Activated T-cell treated with anti-CD3 and anti-CD28 coated beads, Interleukin-2, amount 50 U/mL, for 1 hour (primary cell): Measurements from ENCODE around the gene KDM3A.

Experiments
- DNase-seq: peaks from one replicate; pipeline ENCODE4 v3.0.0-alpha.2; 2020

The KDM3A gene

GRCh38 chr2:86433137-86433536 lies 8.0 kb upstream of the KDM3A start:
- DNase-seq: no peak

- no peak for DNase-seq
These were observed 6.9 kb upstream of the KDM3A start for GRCh38 chr2:86434290-86434689.

DNA sequence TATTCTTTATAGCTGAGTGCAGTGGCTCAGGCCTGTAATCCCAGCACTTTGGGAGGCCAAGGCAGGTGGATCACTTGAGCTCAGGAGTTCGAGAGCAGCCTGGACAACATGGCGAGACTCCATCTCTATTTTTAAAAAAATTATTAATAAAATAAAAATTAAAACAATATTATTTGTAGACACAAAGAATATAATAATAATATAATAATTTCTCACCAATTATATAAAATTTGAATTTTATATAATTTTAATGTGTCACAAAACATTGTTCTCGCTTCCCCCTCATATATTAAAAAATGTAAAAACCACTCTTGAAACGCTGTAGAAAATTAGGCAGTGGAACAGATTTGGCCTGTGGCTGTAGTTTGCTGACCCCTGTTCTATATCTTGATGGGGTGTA lies 5.6 kb upstream of the KDM3A start:
- DNase-seq: no peak

GRCh38 chr2:86436328-86436727 lies 4.8 kb upstream of the KDM3A start:
- DNase-seq: no peak

- no peak for DNase-seq
These were observed 1.1 kb upstream of the KDM3A start for GRCh38 chr2:86439879-86440630.

- no peak for DNase-seq
These were observed 266 bp downstream of the KDM3A start for GRCh38 chr2:86441392-86441881.

DNA sequence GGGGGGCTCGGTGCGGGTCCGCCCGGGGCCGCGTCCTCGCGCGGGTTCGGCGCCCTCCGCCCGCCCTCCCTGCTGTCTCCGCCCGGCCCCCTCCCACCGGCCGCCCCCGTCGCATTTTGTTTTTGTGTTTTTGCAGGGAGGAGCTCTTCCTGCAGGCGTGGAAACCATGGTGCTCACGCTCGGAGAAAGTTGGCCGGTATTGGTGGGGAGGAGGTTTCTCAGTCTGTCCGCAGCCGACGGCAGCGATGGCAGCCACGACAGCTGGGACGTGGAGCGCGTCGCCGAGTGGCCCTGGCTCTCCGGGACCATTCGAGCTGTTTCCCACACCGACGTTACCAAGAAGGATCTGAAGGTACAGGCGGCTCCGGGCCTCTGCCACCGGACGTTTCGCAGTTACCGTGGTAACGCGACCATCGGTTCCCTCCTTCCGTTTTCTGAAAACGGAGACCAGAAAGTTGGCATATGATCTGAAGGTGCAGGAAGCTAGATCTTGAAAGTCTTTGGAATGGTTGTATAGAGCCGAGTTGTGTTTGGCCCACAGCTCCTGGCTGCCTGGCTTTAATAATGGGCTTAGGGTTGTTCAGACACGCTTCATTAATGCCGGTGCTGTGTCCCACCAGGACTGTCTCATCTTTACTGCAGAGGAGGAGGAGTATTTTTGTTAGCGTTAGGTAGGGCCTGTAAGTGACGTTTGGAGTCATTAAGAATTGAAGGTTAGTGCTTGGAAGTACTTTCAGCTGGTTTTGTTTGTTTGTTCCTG lies 891 bp downstream of the KDM3A start:
- DNase-seq: peak; percentile 70

GRCh38 chr2:86442642-86443005 lies 1.5 kb downstream of the KDM3A start:
- DNase-seq: peak; percentile 64

GRCh38 chr2:86443631-86444350 lies 2.6 kb downstream of the KDM3A start:
- DNase-seq: no peak

- no peak for DNase-seq
These were observed 4.3 kb downstream of the KDM3A start for GRCh38 chr2:86445436-86445835.

DNA sequence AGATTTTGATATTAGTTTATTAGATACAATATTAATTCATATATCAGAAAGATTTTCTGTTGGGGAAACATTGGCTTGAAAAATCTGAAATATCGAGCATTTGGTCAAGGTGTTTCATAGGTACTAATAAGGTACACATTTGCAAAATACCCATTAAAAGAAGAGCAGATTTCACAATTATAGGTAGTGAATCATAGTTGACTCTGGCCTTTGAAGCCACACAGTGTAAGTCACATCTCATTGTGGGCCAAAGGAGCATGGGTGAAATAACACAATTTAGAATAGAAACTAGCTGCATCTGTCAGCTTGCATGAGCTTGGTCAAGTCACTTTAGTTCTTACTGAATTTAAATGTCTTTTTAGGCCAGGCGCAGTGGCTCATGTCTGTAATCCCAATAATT lies 4.9 kb downstream of the KDM3A start:
- no peak for DNase-seq

DNA sequence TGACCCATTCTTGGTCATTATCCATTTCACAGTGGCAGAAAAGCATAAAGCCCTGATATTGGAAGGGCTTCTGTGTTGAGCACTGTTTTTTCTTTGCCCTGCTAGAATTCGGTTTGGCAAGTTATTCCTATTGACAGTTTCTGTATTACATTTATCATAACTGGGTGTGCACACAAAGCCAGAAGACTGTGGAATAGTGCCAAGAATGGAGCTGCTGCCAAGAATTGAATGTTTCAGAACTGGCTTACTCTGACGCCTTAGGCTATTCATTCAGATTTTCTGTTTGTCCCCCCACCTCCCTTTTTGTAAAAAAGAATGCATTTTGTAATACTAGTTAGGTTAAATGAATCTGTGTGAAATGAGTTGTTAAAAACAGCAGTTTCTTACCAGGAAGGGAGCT lies 12.7 kb downstream of the KDM3A start:
- DNase-seq: no peak

DNA sequence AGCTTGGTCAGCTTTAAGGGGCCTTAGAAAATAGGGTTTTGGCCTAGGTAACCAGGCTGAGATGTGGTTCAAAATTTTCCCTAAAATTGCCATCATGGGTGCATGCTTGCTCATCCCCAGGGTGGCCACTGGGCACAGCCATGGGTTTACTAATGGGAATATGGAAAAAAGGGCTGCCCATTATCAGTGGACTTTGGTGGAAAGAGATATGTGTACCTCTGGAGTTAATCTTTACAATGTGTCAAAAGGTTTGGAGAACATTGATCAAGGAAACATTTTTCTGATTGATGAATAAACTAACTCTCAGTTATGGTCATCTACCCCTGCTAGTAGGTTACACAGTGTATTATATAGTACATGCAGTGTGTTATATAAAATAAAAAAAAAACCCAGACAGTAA lies 13.1 kb downstream of the KDM3A start:
- no peak for DNase-seq

DNA sequence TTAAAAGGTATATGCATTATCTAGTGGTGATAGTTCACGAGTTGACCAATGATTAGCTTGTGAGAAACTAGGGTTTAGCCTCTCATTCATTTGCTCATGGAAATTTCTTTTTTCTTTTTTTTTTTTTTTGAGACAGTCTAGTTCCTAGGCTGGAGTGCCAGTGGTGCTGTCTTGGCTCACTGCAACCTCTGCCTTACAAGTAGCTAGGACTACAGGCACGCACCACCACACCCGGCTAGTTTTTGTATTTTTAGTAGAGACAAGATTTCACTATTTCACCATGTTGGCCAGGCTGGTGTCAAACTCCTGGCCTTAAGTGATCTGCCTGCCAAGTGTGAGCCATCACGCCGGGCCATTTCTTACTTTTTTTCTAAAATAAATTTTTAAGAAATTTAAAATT lies 14.0 kb downstream of the KDM3A start:
- DNase-seq: no peak

DNA sequence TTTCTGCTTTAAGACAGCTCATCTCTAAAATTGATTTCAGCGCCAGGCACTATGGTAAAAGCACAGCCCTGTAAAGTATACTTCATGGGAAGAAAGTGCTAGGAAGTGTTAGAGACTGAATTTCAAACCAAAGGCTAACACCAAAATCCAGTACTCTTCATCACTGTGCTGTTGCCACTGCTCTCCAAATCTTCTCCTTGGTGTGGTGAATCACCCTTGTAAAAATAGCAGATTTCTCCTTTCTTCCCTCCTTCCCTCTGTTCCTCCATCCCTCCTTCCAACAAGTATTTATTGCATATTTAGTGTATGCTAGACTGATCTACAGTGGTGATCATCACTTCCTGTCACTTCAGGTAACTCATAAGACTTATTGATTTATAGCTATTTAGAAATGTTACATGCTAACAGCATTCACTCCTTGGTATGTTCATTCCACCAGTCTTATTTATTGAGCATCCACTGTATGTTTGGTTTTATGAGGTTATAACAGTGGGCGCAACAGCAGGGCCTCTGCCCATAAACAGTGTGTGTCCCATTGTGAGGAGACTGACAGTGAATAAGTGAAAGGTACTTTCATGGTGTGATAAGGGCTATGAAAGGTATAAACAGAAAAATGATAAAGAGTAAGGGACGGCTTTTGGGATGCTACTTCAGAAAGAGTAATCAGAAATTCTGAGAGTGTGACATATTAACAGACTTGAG lies 20.0 kb downstream of the KDM3A start:
- DNase-seq: no peak

- no peak for DNase-seq
These were observed 23.5 kb downstream of the KDM3A start for GRCh38 chr2:86464652-86465051.

- DNase-seq: no peak
These were observed 25.1 kb downstream of the KDM3A start for GRCh38 chr2:86466306-86466705.

DNA sequence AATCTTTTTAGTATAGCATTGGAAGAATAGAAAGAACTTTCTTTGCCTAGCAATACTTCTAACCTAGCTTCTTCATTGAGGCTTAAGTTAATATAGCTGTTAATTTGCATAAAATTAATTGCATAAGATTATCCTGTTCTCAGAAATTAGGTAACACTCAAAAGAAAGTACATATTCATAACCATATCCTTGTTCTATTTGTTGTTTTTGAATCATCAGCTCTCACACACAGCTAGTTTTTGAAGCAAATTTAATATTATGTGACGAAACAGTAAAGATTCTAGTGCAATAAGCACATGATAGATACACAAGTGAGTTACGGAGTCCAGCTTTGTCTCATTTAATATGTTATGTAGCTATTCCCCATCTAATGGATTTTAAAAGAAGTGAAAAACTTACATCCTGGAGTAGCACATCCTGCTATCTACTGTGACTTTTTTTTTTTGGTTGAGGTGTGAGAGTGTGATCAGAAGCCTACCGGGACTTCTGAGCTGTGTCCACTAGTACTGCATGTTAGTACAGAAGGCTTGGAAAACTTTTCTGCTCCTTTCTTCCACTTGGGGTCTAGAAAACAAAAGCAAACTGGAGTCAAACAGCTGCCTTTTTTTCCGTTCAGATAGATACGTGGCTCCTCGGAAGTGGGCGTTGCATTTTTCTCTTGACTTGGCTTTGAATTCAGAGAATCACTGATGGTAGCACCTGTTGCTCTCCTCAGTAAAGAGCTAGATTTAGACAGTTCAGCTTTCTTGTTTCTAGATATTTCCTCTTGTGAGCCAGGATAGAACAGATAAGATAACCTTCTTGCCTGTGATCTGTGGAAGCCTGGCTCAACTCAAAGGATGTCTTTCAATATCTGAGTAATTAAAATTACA lies 27.2 kb downstream of the KDM3A start:
- DNase-seq: no peak

DNA sequence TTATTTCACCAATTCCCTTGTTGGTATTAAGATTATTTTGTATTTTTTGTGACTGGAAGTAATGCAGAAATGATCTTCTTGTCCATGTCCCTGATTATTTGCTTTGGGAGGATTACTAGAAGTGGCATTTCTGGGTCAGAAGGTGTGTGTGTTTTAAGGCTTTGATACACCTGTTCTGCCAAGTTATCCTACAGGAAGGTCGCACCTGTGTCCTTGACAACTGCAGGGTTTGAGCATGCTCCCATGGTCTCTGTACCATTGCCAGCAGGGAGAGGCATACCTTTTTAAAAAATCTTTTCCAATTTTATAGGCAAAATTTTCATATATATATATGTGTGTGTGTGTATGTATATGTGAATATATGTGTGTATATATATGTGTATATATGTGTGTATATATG lies 29.7 kb downstream of the KDM3A start:
- DNase-seq: no peak

GRCh38 chr2:86471637-86472036 lies 30.5 kb downstream of the KDM3A start:
- no peak for DNase-seq

DNA sequence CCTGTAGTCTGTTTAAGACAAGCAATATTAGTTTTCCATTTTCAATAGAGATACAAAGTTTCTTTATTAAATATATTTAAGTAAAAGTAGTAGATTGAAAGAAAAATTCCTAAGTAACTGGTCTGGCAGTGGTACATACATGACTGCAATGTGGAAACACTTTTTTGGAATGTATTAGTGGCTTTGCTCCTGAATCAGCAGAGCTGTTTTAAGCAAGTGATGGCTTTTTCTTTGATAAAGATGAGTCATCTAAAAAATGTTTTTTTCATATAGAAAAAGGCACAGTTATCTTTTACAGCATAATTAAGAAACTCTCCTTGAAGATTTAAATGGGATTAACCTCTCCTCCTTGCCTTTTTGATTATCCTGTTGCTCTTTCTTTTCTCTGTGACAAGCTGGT lies 34.9 kb downstream of the KDM3A start:
- DNase-seq: no peak

- DNase-seq: no peak
These were observed 35.7 kb downstream of the KDM3A start for GRCh38 chr2:86476918-86477317.
